Cardiac septum (tissue), 1 donor: Measurements from ENCODE around the gene CCL22. TPM values are rescaled to one million over a fixed set of nuclear protein-coding genes. Genes with fewer than 3 reads are reported as not detected.
A peak's percentile ranks its signal among the peaks of the same experiment; 100 is the strongest.
"Not testable (repeated sequence)": the region's sequence is repeated elsewhere in the genome, so short reads cannot be mapped to it uniquely, and the experiment has no call there.

Source experiments
- DNase-seq: peaks from one replicate; pipeline ENCODE4 v3.0.0-alpha.2; 2020; ENCODE audit warnings: low spot score
- intact Hi-C: fragments of 100-400 bp; cut with DNase I; formaldehyde crosslinking; loops from one replicate; pipeline ENCODE4 v1.14.0; 2022
- long read RNA-seq: library from polyadenylated mRNA; unstranded; transcript quantifications from one replicate; pipeline ENCODE4 v2.0.0, GENCODE V29; 2021
- total RNA-seq: library from RNA; stranded (reverse); fragmentation: NEBNext Ultra II Directional; extraction: Animal tissue kit (Norgen Biotek cat#: 25700); gene quantifications from one replicate; pipeline ENCODE4 v1.2.1, GENCODE V29; 2021
- donor health status: DM: no; HTN: no; CAD: no.

The CCL22 gene
- total RNA-seq = not detected
- long read RNA-seq = 0 reads

GRCh38 chr16:57358527-57359095, at the start of gene CCL22:
Gene CCL22 (plus strand): TSS chr16:57358783. CDS start chr16:57358817, 34 bp downstream.
- intact Hi-C loops = no loop called here
- DNase-seq = peak; percentile 29

- intact Hi-C loops = no loop called here
- no peak for DNase-seq
These were observed 47.8 kb upstream of the CCL22 start for GRCh38 chr16:57310801-57311200.

GRCh38 chr16:57313509-57313908, 45.1 kb upstream of the CCL22 start:
- no peak for DNase-seq
- intact Hi-C loops = no loop called here

GRCh38 chr16:57314161-57314785, 44.3 kb upstream of the CCL22 start:
- no peak for DNase-seq
- intact Hi-C loops = no loop called here

GRCh38 chr16:57315416-57315815, 43.2 kb upstream of the CCL22 start:
- no peak for DNase-seq
- intact Hi-C loops = no loop called here

GRCh38 chr16:57316390-57317017, 42.1 kb upstream of the CCL22 start:
- intact Hi-C loops = loop anchor here (2.0 kb wide), 1 partner anchor 56 kb away; the partner anchor contains the start of gene CX3CL1
- no peak for DNase-seq

GRCh38 chr16:57318240-57318970, 40.2 kb upstream of the CCL22 start:
- intact Hi-C loops = no loop called here
- no peak for DNase-seq

GRCh38 chr16:57319646-57320045, 38.9 kb upstream of the CCL22 start:
- DNase-seq = no peak
- intact Hi-C loops = no loop called here

GRCh38 chr16:57324749-57325148, 33.8 kb upstream of the CCL22 start:
- intact Hi-C loops = no loop called here
- DNase-seq = no peak

GRCh38 chr16:57325458-57325857, 33.1 kb upstream of the CCL22 start:
- intact Hi-C loops = no loop called here
- DNase-seq = no peak

- intact Hi-C loops = no loop called here
- DNase-seq = no peak
These were observed 28.8 kb upstream of the CCL22 start for GRCh38 chr16:57329718-57330327.

- DNase-seq = no peak
- intact Hi-C loops = no loop called here
These were observed 27.2 kb upstream of the CCL22 start for GRCh38 chr16:57331355-57331754.

GRCh38 chr16:57333402-57333801, 25.2 kb upstream of the CCL22 start:
- intact Hi-C loops = no loop called here
- DNase-seq = no peak

- intact Hi-C loops = no loop called here
- no peak for DNase-seq
These were observed 23.2 kb upstream of the CCL22 start for GRCh38 chr16:57335366-57335765.

GRCh38 chr16:57341062-57341440, 17.5 kb upstream of the CCL22 start:
- peak; percentile 14 for DNase-seq
- intact Hi-C loops = no loop called here

GRCh38 chr16:57341441-57342303, 16.9 kb upstream of the CCL22 start:
- DNase-seq = peak; percentile 44
- intact Hi-C loops = no loop called here

GRCh38 chr16:57342606-57343005, 16.0 kb upstream of the CCL22 start:
- intact Hi-C loops = not testable (repeated sequence)
- DNase-seq = peak; percentile 55

- intact Hi-C loops = no loop called here
- peak; percentile 56 for DNase-seq
These were observed 15.4 kb upstream of the CCL22 start for GRCh38 chr16:57343221-57343620.

- peak; percentile 39 for DNase-seq
- intact Hi-C loops = not testable (repeated sequence)
These were observed 14.5 kb upstream of the CCL22 start for GRCh38 chr16:57344094-57344493.
